ENCODE results near the gene CCP110.

Gene CCP110

GRCh38 chr16:19549673-19550072, 25.9 kb downstream of the CCP110 start:
- no peak for TF ChIP-seq CTCF (IDR thresholded peaks at IDR 0.05; ENCODE audit: low read depth, low read length)
- DNase-seq (ENCODE audit: extremely low read depth, low read depth) = no peak

DNA sequence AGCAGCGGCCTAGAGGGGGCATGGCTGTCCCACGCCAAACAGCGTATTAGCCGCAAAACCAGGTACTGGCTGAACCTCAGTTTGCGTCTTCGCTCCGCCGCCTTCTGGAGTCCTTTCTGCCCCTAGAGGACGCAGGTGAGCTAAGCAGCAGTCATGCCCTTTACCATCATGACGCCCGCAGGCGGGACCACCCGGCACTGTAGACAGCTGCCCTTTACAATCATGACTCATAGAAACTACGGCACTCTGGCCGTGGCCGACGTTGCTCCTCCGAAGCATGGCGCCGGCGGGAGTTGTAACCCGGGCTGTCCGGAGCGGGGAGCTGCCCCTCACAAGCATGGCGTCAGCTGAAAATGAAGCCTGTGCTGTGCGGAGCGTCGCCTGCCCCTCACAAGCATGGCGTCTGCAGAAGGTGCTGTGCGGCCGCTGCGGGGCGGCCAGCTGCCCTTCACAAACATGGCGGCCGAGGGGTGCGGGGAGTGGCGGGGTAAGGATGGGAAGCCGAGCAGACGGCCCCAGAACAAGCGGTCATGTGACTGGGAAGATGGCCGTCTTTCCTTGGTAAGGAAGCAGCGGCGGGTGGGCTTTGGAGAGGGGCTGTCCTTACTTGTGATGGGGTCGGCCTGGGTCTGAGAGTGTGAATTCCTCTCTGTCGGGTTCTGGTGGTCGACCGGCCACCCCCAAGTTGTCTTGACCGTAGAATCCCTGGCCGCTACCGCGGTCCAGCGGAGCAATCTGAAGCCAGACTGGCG, 31.6 kb downstream of the CCP110 start, which contains the start of gene VPS35L:
Gene VPS35L (plus strand): TSS at position 518 of the 752 bp plus-strand sequence. CDS start 27 bp downstream, at position 545.
- peak; percentile 73 for TF ChIP-seq CTCF (IDR thresholded peaks at IDR 0.05; ENCODE audit: low read depth, low read length)

DNA sequence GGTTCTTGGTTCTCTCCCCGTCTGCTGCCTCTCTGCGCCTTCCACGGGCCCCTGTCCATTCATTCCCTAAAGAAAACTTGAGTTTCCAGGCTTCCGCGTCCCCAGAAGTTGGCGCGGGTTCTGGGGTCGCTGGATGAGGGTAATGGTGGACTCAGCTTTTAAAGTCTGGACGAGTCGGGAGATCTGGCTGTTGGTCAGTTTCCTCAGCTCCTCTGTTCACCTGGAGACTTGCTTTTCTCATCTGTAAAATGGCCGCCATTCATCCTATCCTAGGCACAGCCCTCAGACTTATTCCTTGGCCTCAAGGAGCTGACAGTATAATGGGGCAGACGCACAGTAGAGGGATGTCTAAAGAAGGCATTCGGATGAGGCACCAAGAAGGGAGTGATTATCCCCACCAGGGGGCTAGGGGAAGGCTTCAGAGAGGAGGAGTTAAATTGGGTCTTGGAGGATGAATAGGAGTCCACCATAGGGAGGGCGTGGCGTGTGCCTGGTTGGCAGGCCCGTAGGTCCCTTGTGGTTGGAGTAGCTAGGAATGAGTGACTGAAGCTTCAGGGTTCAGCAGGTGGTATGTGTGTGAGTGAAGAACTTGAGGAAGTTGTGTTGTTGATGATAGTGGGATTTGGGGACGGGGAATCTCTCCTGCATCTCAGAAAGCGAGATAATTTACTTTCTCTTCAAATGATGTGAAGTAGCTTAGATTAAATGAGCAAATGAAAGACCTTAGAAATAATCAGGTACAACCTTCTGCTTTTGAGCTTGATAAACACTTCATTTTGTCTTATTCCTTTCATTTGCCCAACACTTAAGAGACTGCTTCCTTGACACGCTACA, 32.4 kb downstream of the CCP110 start:
- no peak for DNase-seq (ENCODE audit: extremely low read depth, low read depth)
- TF ChIP-seq CTCF (IDR thresholded peaks at IDR 0.05; ENCODE audit: low read depth, low read length) = peak; percentile 3; the same call in 1 of the 2 replicates

More for the DNA sequence above, 31.6 kb downstream of the CCP110 start, which contains the start of gene VPS35L:
- DNase-seq (ENCODE audit: extremely low read depth, low read depth) = peak; percentile 98

GRCh38 chr16:19559242-19559910, 35.6 kb downstream of the CCP110 start:
- DNase-seq (ENCODE audit: extremely low read depth, low read depth) = no peak
- peak; percentile 52 for TF ChIP-seq CTCF (IDR thresholded peaks at IDR 0.05; ENCODE audit: low read depth, low read length)

DNA sequence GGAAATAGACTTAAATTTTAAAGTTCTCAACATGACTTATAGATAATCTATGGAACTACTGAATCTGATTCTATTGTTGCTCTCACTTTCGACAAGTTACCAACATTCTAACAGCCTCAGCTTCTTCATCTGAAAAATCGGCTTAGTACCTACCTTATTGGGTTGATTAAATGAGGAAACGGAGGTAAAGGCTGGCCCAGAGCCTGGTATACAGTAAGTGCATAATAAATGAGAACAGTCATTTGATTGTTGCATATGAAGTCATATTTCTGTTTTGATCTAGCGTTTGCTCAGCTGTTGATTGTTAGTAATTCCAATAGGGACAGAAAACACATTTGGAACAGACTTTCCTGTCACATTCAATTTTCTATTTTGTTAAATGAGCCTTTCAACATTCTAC, 36.3 kb downstream of the CCP110 start:
- TF ChIP-seq CTCF (IDR thresholded peaks at IDR 0.05; ENCODE audit: low read depth, low read length) = no peak
- no peak for DNase-seq (ENCODE audit: extremely low read depth, low read depth)

- no peak for DNase-seq (ENCODE audit: extremely low read depth, low read depth)
- TF ChIP-seq CTCF (IDR thresholded peaks at IDR 0.05; ENCODE audit: low read depth, low read length) = no peak
These were observed 39.6 kb downstream of the CCP110 start for GRCh38 chr16:19563377-19563776.

All from AG09319 (cell line).